Kidney epithelial cell (primary cell): ENCODE data around the gene AKNAD1. TPM values are rescaled to one million over a fixed set of nuclear protein-coding genes. Genes with fewer than 3 reads are reported as not detected.

Experiments used
- DNase-seq: peaks from one replicate; pipeline ENCODE4 v3.0.0-alpha.2; 2010; ENCODE audit warnings: low read depth
- H3K27me3 ChIP-seq: 2 replicates; pipeline ENCODE4 v1.6.0; 2011; ENCODE audit warnings: low read length; ENCODE audit not compliant: control insufficient read depth, insufficient read depth
- H3K36me3 ChIP-seq: 2 replicates; pipeline ENCODE4 v1.5.1; 2011; ENCODE audit warnings: low read length; ENCODE audit not compliant: control insufficient read depth, insufficient read depth
- H3K4me3 ChIP-seq: 2 replicates; pipeline ENCODE4 v1.5.1; 2011; ENCODE audit warnings: low read depth, mild to moderate bottlenecking, control low read depth, low read length
- total RNA-seq: library from RNA; depleted of rRNA; stranded (reverse); fragments of >200 nt; gene quantifications from 2 replicates; pipeline ENCODE4 v1.2.3, GENCODE V29; 2015
- TF ChIP-seq, protein P1 (sequence below): IDR thresholded peaks from 2 replicates; pipeline ENCODE4 v1.5.1; 2011; ENCODE audit warnings: mild to moderate bottlenecking, moderate library complexity, low read length, control low read depth, inconsistent platforms; ENCODE audit not compliant: insufficient read depth, poor library complexity, severe bottlenecking

The AKNAD1 gene
- total RNA-seq, 1 donor from 2014 or later = 1.8 TPM

DNA sequence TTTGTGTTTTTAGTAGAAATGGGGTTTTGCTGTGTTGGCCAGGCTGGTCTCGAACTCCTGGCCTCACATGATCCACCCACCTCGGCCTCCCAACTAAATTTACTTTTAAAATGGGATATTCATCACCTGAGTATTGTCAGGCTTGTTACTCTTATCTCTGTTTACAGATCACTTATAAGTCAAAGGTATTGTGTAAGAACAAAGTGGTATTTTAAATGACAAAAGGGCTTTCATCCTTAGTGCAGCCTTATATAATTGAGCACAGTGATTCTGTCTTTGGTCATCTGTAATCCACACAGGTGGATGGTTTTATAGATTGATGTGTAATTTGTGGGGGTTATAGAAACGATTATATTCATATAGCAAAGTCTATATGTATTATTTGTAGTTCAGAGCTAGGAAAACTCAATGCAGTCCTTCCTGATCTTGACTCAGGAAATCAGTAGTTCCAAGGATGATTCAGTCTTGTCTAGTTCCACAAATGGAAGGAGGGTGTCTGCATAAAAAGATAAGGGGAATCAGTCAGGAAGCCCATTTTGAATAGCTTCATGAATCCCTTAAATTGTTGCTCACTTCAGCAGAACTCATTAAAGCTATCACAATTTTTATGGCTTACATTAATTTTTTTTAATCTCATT is 75.8 kb downstream of the AKNAD1 start:
- TF ChIP-seq, protein P1, sequence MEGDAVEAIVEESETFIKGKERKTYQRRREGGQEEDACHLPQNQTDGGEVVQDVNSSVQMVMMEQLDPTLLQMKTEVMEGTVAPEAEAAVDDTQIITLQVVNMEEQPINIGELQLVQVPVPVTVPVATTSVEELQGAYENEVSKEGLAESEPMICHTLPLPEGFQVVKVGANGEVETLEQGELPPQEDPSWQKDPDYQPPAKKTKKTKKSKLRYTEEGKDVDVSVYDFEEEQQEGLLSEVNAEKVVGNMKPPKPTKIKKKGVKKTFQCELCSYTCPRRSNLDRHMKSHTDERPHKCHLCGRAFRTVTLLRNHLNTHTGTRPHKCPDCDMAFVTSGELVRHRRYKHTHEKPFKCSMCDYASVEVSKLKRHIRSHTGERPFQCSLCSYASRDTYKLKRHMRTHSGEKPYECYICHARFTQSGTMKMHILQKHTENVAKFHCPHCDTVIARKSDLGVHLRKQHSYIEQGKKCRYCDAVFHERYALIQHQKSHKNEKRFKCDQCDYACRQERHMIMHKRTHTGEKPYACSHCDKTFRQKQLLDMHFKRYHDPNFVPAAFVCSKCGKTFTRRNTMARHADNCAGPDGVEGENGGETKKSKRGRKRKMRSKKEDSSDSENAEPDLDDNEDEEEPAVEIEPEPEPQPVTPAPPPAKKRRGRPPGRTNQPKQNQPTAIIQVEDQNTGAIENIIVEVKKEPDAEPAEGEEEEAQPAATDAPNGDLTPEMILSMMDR = no peak
- Histone ChIP-seq H3K36me3 (peaks cover 1% of the 10 kb centered on the region), H3K4me3 (no peak overlapping the region), H3K27me3 (no peaks in the 10 kb centered on the region)
- DNase-seq = no peak

DNA sequence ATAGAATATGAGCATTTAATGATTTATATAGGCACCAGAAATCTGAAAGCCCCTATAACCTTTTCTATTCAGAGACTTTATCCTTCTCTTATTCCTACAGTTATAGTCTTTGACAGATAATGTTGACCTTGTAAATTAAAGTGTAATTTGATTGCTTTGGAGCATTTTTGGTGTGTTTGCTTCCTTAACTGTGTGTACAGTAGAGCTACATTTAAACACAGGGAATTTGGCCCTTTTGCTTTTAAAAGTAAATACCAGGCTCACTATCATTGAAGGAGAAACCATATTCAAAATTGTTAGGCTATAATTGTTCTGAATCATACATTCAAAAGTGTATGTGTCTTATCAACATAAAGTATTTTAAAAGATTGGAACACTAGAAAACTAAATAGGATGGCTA is 77.4 kb downstream of the AKNAD1 start:
- DNase-seq = no peak
- TF ChIP-seq, protein P1 = no peak
- H3K36me3 ChIP-seq = peaks cover 1% of the 10 kb centered on the region
- no peaks in the 10 kb centered on the region for H3K27me3 ChIP-seq
- no peak overlapping the region for H3K4me3 ChIP-seq

DNA sequence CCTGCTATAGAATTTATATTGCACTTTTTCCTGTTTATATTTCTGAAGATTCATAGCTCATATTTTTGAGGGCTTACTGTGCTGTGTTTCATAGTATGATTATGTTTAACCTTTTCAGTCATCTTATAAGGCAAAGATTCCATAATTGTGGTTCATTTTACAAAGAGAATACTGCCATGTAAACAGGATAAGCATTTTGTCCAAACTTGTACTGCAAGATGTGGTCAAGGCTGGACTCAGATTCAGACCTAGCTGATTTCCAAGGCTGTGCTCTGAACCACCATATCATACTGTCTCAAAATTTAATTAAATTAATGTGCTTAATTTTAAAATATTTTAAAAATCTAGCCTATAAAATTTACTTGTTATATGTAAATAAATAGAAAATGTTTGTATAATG is 79.1 kb downstream of the AKNAD1 start:
- TF ChIP-seq, protein P1 = no peak
- H3K36me3 ChIP-seq = peaks cover 3% of the 10 kb centered on the region
- H3K27me3 ChIP-seq = no peaks in the 10 kb centered on the region
- DNase-seq = no peak
- H3K4me3 ChIP-seq = no peak overlapping the region

DNA sequence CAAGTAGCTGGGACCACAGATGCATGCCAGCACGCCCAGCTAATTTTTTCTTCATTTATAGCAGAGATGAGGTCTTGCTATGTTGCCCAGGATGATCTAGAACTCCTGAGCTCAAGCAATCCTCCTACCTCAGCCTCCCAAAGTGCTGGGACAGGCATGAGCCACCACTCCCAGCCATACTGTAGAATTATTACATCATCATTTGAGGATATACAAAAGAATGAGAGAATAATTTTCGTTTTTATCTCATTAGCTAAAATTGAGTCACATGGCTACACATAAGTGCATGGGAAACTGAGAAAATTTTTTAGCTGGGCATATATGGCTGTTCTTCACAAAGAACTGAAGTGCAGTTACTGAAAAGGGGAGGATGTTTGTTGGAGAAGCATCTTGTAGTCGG is 89.2 kb downstream of the AKNAD1 start:
- no peak overlapping the region for H3K4me3 ChIP-seq
- TF ChIP-seq, protein P1 = no peak
- H3K36me3 ChIP-seq = no peaks in the 10 kb centered on the region
- DNase-seq = no peak
- H3K27me3 ChIP-seq = no peaks in the 10 kb centered on the region

DNA sequence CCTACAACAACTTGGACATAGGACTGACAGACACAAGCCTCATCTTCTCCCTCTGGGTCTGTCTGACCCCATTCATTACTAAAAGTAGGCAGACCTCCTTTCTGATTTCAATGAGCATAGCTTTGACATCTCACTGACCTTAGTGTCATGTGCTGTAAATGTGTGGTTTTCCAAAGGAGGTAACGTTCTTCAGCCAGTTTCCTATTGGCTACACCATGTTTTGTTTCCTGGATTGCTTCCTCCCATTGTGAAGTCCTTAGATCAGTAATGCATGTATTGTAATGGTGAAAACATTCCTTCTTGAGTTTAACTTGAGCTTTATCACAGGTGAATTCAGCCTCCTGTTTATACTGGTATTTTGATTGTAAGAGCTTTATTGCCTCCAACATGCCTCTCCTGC is 89.8 kb downstream of the AKNAD1 start:
- Histone ChIP-seq H3K4me3 (no peak overlapping the region), H3K27me3 (no peaks in the 10 kb centered on the region), H3K36me3 (no peaks in the 10 kb centered on the region)
- no peak for DNase-seq
- TF ChIP-seq, protein P1 = no peak

Other genes starting within 250 kb of the AKNAD1 start
- 5.1 and 6.6 TPM in 2 replicates for gene HENMT1, start 196.0 kb downstream of the AKNAD1 start, total RNA-seq
- 20.3 and 21.1 TPM in 2 replicates for gene PRPF38B, start 164.8 kb downstream of the AKNAD1 start, total RNA-seq
- not detected in 2 replicates for gene FNDC7, start 144.2 kb downstream of the AKNAD1 start, total RNA-seq
- gene STXBP3, start 110.4 kb downstream of the AKNAD1 start, total RNA-seq = 30.3 and 48.2 TPM in 2 replicates
- gene GPSM2, start 19.9 kb upstream of the AKNAD1 start, total RNA-seq = 7.1 and 7.4 TPM in 2 replicates
- gene CLCC1, start 106.4 kb upstream of the AKNAD1 start, total RNA-seq = 14.2 and 31.5 TPM in 2 replicates
- 10.1 and 11.5 TPM in 2 replicates for gene WDR47, start 185.0 kb upstream of the AKNAD1 start, total RNA-seq
- 41.4 and 55.0 TPM in 2 replicates for gene TAF13, start 218.9 kb upstream of the AKNAD1 start, total RNA-seq
- gene TMEM167B, start 233.7 kb upstream of the AKNAD1 start, total RNA-seq = 20.1 and 20.4 TPM in 2 replicates